Effector memory CD8-positive, alpha-beta T cell (primary cell): ENCODE results near the gene MED10.

Experiments
- ATAC-seq: fragments of 150-1000 bp; cut with Tn5 transposase; replicated peaks from 2 replicates; pipeline ENCODE4 v1.10.0; 2021; ENCODE audit warnings: mild to moderate bottlenecking, moderate library complexity
- DNase-seq, 3 experiments: peaks; one replicate each; pipeline ENCODE4 v3.0.0; 2021
- H3K27ac Mint-ChIP-seq, 2 donors: one replicate each; pipeline ENCODE4 v1.8.0; 2022; ENCODE audit warnings: mild to moderate bottlenecking in 2 of 2, mixed read lengths in 2 of 2, moderate library complexity in 2 of 2
- H3K27me3 Mint-ChIP-seq, 2 donors: one replicate each; pipeline ENCODE4 v1.8.0; 2022; ENCODE audit warnings: mixed read lengths in 2 of 2
- H3K36me3 Mint-ChIP-seq: one replicate; pipeline ENCODE4 v1.8.0; 2022; ENCODE audit warnings: mild to moderate bottlenecking, moderate library complexity, mixed read lengths; ENCODE audit not compliant: insufficient read depth
- H3K4me1 Mint-ChIP-seq, 2 donors: one replicate each; pipeline ENCODE4 v1.8.0; 2022; ENCODE audit warnings: low read depth in 2 of 2, mixed read lengths in 2 of 2
- H3K4me3 Mint-ChIP-seq, 2 donors: one replicate each; pipeline ENCODE4 v1.8.0; 2022; ENCODE audit warnings: mild to moderate bottlenecking in 2 of 2, mixed read lengths in 2 of 2, moderate library complexity in 2 of 2
- H3K9me3 Mint-ChIP-seq, 2 donors: one replicate each; pipeline ENCODE4 v1.8.0; 2022; ENCODE audit warnings: mixed read lengths in 2 of 2

The MED10 gene

GRCh38 chr5:6408260-6408596 is 29.9 kb upstream of the MED10 start:
- ATAC-seq (no peak), DNase-seq (no peak)
- Mint-ChIP-seq H3K9me3 (no peaks in the 10 kb centered on the region), H3K4me1 (no peaks in the 10 kb centered on the region), H3K36me3 (no peaks in the 10 kb centered on the region), H3K27me3 (peaks cover 46 to 71% of the 10 kb centered on the region in 2 donors), H3K27ac (no peak overlapping the region), H3K4me3 (no peak overlapping the region)

- DNase-seq (no peak), ATAC-seq (no peak)
- Mint-ChIP-seq H3K4me1 (no peaks in the 10 kb centered on the region), H3K27me3 (peaks cover 50 to 73% of the 10 kb centered on the region in 2 donors), H3K4me3 (no peak overlapping the region), H3K9me3 (no peaks in the 10 kb centered on the region), H3K27ac (no peak overlapping the region), H3K36me3 (no peaks in the 10 kb centered on the region)
Observed at GRCh38 chr5:6407558-6408259, 29.4 kb upstream of the MED10 start.

- ATAC-seq (no peak), DNase-seq (no peak)
- Mint-ChIP-seq H3K4me1 (no peaks in the 10 kb centered on the region), H3K4me3 (no peak overlapping the region), H3K27me3 (peaks cover 69 to 75% of the 10 kb centered on the region in 2 donors), H3K36me3 (no peaks in the 10 kb centered on the region), H3K9me3 (no peaks in the 10 kb centered on the region), H3K27ac (no peak overlapping the region)
Observed at GRCh38 chr5:6405591-6405990, 27.2 kb upstream of the MED10 start.

GRCh38 chr5:6404129-6404528 is 25.8 kb upstream of the MED10 start:
- Mint-ChIP-seq H3K4me3 (no peak overlapping the region), H3K36me3 (no peaks in the 10 kb centered on the region), H3K27me3 (peaks cover 69 to 82% of the 10 kb centered on the region in 2 donors), H3K4me1 (no peaks in the 10 kb centered on the region), H3K27ac (no peak overlapping the region), H3K9me3 (no peaks in the 10 kb centered on the region)
- DNase-seq (no peak), ATAC-seq (no peak)

GRCh38 chr5:6403416-6403815 is 25.1 kb upstream of the MED10 start:
- no peak overlapping the region for H3K27ac Mint-ChIP-seq
- no peaks in the 10 kb centered on the region for H3K36me3 Mint-ChIP-seq
- H3K4me3 Mint-ChIP-seq = no peak overlapping the region
- no peaks in the 10 kb centered on the region for H3K4me1 Mint-ChIP-seq
- DNase-seq (no peak), ATAC-seq (no peak)
- H3K27me3 Mint-ChIP-seq = peaks cover 61 to 80% of the 10 kb centered on the region in 2 donors
- no peaks in the 10 kb centered on the region for H3K9me3 Mint-ChIP-seq

GRCh38 chr5:6402939-6403338 is 24.6 kb upstream of the MED10 start:
- Mint-ChIP-seq H3K36me3 (no peaks in the 10 kb centered on the region), H3K4me3 (no peak overlapping the region), H3K9me3 (no peaks in the 10 kb centered on the region), H3K27me3 (peaks cover 57 to 80% of the 10 kb centered on the region in 2 donors), H3K27ac (no peak overlapping the region), H3K4me1 (no peaks in the 10 kb centered on the region)
- ATAC-seq (no peak), DNase-seq (no peak)

GRCh38 chr5:6401410-6401809 is 23.1 kb upstream of the MED10 start:
- Mint-ChIP-seq H3K4me1 (no peaks in the 10 kb centered on the region), H3K27me3 (peaks cover 46 to 78% of the 10 kb centered on the region in 2 donors), H3K9me3 (no peaks in the 10 kb centered on the region), H3K4me3 (no peak overlapping the region), H3K36me3 (no peaks in the 10 kb centered on the region), H3K27ac (no peak overlapping the region)
- ATAC-seq (no peak), DNase-seq (no peak)

GRCh38 chr5:6399980-6400910 is 21.9 kb upstream of the MED10 start:
- Mint-ChIP-seq H3K36me3 (no peaks in the 10 kb centered on the region), H3K4me3 (no peak overlapping the region), H3K4me1 (no peaks in the 10 kb centered on the region), H3K9me3 (no peaks in the 10 kb centered on the region), H3K27ac (no peak overlapping the region), H3K27me3 (peaks cover 49 to 75% of the 10 kb centered on the region in 2 donors)
- ATAC-seq = no peak
- no peak for DNase-seq

- Mint-ChIP-seq H3K27me3 (peaks cover 55 to 72% of the 10 kb centered on the region in 2 donors), H3K36me3 (no peaks in the 10 kb centered on the region), H3K27ac (no peak overlapping the region), H3K9me3 (no peaks in the 10 kb centered on the region), H3K4me3 (no peak overlapping the region), H3K4me1 (peaks cover 0 to 5% of the 10 kb centered on the region in 2 donors)
- DNase-seq = no peak
- no peak for ATAC-seq
Observed at GRCh38 chr5:6398570-6399230, 20.4 kb upstream of the MED10 start.

- Mint-ChIP-seq H3K4me3 (no peak overlapping the region), H3K27ac (no peak overlapping the region)
Observed at GRCh38 chr5:6397536-6398269, 19.4 kb upstream of the MED10 start.

GRCh38 chr5:6396836-6397535 is 18.6 kb upstream of the MED10 start:
- H3K4me1 Mint-ChIP-seq = peaks cover 0 to 10% of the 10 kb centered on the region in 2 donors
- no peak overlapping the region for H3K27ac Mint-ChIP-seq
- H3K9me3 Mint-ChIP-seq = no peaks in the 10 kb centered on the region
- H3K4me3 Mint-ChIP-seq = no peak overlapping the region
- no peaks in the 10 kb centered on the region for H3K36me3 Mint-ChIP-seq
- ATAC-seq (no peak), DNase-seq (no peak)
- peaks cover 58 to 72% of the 10 kb centered on the region in 2 donors for H3K27me3 Mint-ChIP-seq

More at GRCh38 chr5:6397536-6398269, 19.4 kb upstream of the MED10 start:
- peaks cover 57 to 72% of the 10 kb centered on the region in 2 donors for H3K27me3 Mint-ChIP-seq
- peaks cover 0 to 10% of the 10 kb centered on the region in 2 donors for H3K4me1 Mint-ChIP-seq
- DNase-seq (no peak), ATAC-seq (no peak)
- no peaks in the 10 kb centered on the region for H3K9me3 Mint-ChIP-seq
- H3K36me3 Mint-ChIP-seq = no peaks in the 10 kb centered on the region

GRCh38 chr5:6396043-6396442 is 17.7 kb upstream of the MED10 start:
- DNase-seq (no peak), ATAC-seq (no peak)
- Mint-ChIP-seq H3K27ac (no peak overlapping the region), H3K36me3 (no peaks in the 10 kb centered on the region), H3K9me3 (no peaks in the 10 kb centered on the region), H3K27me3 (peaks cover 54 to 72% of the 10 kb centered on the region in 2 donors), H3K4me3 (no peak overlapping the region), H3K4me1 (peaks cover 0 to 10% of the 10 kb centered on the region in 2 donors)
